Ammon's horn (tissue), 1 donor: ENCODE results near the gene COL25A1.

ENCODE experiments used
- DNase-seq: peaks from one replicate; pipeline ENCODE4 v3.0.0-alpha.2; 2016; ENCODE audit warnings: low spot score

Gene COL25A1

DNA sequence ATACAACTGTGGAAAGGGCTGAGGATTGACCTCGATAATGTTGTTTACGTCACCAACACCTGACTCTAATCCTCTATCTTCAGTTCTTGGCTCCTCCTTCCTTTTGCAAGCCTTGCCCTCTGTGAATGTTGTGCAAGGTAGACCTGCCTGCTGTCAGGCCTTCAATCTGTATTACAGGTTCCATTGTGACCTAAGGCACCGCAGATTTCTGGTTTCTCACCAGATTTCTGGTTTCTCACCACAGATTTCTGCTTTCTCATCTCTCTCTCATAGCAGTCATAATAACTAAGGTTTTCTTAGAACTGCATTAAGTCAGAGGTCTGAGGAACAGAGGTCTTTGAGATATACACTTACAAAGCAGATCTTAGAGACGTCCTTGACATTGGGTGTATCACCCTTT lies 488.1 kb downstream of the COL25A1 start:
- DNase-seq, result no peak

DNA sequence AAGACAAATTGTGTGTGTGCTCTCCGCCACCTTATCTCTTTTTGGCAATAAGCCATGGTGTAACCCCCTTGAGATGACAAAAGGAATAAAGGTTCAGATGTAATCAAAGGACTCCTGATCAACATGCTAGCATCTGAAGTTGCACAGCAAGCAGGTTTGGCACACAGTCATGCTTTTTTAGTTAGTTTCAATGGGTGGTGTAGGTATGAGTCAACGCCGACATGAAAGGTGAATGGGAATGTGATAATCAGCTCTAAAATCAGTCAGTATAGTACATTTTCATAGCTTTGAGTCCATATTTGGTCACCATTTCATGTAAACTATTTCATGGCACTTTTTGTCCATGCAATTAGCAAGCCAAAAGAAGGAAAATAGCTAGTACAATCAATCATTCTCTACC lies 489.2 kb downstream of the COL25A1 start:
- DNase-seq, result no peak

DNA sequence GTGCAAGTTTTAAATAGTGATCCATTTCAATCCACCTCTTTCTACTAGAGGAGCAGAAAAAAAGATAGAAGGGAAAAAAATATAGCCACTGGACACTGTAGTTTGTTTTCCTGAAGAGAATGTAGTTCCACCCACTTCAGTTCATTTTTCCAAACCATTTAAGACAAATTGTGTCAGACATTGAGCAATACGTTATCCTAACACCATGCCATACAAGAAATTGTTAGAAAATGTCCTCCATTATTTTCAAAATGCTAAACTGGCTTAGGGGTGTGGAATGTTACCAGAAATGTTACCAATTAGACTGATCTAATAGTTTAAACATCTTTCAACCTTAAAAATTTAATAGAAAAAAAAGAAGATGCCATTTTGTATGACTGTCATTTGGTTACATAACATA lies 491.0 kb downstream of the COL25A1 start:
- DNase-seq, result no peak

DNA sequence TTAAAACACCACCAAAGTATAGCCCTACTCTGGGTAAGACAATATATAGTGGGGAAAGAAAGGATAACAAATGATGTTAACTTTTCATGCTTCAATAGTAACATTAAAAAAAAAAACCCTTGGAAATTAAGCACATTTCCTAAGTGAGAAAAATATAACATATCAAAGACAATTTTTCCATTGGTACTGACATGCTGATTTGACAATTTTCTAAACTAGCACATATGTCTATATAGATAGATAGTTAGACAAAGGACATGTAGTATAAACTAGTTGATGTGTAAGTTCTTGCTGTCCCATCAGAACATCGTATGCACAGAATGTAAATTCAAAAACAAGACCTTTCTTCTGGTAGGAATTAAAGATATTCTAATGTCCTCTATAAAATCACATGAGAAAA lies 492.4 kb downstream of the COL25A1 start:
- no peak for DNase-seq

DNA sequence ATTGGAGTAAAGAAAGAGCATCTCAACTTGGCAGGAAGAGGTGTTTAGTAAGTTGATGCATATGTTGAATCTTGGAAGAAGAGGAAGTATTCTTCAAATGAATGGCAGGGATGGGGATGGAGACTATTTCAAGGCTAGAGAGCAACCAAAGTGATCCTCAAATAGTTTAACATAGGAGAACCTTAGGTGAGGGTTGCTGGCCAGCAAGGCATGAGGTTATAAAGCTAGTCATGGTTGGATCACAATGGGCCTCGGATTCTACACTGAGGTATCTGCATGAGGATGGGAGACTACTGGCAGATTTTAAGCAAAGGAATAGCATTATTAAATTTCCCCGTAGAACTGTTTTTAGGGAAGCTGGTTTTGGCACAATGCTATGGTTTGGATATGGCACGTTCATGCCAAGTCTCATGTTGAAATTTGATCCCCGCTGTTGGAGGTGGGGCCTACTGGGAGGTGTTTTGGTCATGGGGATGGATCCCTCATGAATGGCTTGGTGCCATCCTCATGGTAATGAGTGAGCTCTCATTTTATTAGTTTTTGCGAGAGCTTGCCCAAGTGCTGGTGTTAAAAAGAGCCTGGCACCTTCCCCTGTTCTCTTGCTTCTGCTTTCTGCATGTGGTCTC lies 497.7 kb downstream of the COL25A1 start:
- DNase-seq, result no peak

DNA sequence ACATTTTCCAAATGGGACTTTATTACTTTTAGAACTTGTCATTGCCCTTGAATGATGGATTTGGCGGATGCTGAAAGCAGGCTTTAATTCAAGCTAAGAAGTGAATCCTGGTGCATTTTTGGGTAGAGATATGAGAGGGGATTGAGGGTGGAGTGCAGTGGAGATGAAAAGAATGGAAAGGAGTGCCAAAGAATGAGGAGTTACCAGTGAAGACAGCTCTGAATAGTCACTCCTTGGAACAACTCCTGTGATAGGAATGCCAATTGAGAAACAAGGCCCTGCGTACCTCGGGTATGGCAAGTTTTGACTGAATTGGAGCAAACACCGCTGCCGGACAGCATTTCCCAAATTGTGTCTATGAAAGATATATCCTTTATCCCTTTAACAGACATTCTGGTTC lies 503.2 kb downstream of the COL25A1 start:
- no peak for DNase-seq

DNA sequence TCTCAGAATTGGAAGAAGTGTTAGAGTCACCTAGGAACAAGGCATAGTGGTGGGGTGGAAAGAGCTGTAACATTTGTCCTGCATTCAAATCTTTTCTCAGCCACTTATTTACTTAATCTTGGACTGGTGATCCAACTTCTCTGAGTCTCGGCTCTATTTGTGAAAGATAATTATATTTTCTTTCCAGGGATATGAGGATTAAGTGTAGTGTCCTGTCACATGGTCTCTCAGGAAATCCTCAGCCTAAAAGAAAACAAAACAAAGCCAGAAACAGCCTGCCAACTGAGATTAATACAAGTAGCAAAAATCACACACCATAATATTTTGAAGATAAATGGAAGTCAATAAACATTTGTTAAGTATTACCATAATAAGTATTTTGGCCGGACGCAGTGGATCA lies 506.3 kb downstream of the COL25A1 start:
- no peak for DNase-seq

DNA sequence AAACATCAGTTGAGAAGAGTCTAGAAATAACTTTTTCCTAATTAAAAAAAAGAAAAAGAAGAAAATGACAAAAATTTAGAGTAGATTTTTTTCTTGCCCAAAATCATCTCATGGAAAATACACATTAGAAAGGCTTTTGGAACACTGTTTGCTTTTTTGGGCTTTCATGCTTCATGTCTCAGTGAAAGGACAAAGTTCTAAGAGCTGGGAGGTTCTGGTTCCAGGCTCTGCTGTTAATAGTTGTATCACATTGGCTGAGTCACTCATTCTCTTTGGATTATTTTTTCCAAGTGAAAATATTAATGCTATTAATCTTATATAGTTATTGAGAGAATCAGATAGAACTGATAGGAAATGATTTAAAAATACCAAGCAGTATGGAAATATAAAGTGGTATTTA lies 506.7 kb downstream of the COL25A1 start:
- DNase-seq, result no peak

DNA sequence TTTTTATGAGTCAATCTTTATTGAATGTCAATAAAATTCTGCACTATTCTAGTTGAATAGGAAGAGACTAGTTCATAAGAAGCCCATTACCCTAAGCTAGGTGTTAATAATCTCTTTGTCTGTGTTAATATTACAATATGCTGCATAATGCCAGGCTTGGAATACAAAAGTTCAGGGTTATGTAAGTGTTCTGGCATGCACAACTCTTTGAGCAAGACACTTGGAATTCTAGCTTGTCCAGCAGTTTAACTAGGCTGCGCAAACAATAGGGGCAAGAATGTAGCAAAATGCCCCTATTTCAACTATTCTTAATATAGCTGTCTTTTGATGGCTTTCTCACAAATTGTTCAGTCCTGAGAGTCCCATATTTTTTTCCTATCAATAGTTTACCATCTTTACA lies 508.3 kb downstream of the COL25A1 start:
- DNase-seq, result peak; percentile 26

DNA sequence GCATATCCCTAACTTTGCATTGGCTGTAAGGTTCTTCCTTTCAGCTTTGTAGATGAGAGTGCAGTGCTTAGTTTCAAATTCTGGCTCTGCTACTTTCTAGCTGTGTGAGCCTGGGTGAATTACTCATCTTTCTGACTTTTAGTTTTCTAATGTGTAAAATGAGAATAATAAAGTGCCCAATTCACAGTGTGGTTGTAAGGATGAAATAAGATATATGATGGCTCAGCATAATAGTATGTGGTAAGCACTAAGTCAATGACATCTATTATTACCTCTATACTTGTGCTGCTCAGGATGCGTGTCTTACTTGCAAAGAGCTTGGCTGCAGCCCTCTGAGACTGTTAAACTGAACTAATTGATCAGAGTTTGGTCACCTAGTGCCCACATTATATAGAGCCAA lies 509.0 kb downstream of the COL25A1 start:
- DNase-seq, result no peak

DNA sequence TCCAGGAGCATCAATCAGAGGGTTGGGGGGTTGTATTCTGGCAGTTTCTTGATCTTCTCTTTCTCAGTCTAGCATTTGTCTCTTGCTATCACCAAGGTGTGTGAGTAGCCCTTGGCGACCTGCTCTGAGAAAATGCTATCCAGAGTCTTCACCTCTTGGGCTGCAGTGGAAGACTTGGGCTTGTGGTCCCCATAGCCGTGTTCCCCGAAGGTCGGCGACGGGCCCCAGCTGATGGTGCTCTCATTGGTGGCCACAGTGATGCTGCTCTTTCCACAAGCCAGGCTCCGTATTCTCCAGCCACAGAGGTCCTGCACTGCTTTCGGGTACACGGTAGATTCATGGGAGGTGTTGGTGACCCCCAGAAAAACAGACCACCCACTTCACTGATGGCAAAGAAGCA lies 513.7 kb downstream of the COL25A1 start:
- no peak for DNase-seq

DNA sequence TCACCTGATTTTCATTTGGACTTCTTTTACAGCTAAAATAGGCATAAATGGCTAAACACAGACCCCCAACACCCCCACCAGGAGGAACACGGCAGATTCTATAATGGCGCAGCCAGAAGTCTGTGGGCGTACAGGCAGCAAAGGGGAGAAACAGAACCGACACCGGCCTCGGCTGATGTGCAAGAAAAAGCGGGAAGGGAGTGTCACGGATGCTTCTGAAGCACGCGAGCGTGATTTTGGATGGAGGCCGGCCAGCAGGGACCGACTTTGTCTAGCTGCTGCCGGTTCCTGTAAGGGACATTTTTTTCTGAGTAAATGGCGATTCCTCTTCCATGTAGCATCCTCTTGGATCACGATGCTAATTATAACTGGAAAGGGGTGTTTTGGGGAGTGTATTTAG lies 514.7 kb downstream of the COL25A1 start:
- DNase-seq, result no peak

DNA sequence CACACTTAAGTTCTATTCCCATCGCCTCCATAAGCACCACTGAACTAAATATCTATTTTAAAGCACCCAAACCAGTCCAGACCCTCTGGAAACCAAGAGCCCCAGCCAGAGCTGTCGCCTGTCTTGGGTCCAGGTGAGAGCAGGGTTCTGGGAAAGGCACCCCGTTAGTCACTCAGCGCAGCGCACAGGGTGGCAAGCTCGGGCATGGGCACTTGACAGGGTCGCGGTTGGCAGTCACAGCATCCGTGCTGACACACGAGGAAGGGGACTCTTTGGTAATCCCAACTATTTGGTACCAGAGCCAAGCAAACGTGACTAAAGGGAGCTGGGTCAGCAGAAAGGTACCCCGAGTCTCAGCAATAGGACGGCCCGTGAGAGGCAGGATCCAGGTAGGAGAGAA lies 515.4 kb downstream of the COL25A1 start:
- DNase-seq, result no peak

DNA sequence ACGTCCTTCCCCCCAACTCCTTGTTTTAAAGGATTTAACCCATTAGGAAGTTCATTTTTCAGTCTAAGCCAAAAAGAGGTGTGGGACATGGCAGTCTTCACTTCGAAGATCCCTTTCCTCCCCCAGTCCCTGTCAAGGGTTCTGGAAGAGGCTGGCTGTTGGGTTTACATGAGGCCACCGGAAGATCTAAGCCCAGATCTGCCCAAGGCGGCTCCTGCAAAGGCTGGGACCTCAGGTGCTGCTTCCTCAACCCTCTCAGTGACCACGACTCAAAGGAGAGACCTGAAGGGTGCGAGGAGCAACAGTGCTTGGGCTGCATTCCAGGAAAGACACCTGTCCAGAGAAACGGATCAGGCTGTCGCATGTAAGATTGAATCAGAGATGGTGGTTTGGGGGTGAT lies 516.1 kb downstream of the COL25A1 start:
- no peak for DNase-seq

DNA sequence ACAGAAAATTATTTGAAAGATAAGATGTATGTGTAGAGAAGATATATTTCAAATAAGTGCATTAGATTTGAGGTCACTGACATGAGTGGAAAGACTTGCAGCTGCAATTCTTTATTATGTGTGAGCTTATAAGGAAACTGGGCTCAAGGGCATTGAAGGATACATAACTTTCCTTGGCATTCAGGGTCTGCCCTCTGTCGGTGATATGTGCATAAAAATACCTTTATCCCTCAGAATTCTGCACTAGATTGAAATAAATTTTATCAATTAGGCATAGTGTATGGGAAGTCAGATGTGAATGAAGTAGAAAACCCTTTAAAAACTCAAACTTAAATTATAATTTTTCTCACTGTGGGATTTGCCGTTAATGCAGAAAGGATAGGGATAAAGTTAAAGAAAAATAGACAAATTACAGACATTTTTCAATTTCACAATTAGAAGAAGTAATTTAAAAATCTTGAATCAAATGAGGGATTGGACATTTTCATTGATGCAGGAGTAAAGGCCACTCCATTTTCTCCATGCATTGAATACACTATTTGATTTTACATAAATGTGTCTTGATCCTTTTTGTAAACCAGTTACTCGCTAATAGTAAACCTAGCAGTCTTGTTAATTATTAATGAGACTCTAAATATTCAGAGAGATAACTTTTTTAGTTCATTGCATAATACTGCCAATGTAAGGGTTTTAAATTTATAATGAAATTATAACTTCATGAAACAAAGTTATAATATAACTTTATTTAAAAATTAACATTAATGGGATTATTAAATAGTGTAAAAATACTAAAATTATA lies 518.6 kb downstream of the COL25A1 start:
- DNase-seq, result no peak

DNA sequence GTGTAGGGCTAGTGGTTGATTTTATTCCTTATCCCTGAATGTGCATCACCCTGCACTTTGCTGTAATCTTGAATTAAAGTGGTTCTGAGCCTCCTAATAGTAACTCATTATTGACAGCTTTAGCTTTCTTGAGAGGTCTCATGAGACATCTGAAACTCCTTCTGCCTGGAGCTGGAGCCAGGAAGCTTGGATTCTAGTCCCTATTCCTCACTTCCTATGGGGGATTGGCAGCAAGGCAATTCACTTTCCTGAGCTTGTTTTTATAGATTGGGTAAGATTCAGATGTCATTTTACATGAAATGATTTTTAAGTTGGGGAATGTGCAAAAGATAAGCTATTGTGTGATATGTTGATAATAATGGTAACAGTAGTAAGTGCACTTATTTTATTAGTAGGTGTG lies 522.5 kb downstream of the COL25A1 start:
- no peak for DNase-seq

DNA sequence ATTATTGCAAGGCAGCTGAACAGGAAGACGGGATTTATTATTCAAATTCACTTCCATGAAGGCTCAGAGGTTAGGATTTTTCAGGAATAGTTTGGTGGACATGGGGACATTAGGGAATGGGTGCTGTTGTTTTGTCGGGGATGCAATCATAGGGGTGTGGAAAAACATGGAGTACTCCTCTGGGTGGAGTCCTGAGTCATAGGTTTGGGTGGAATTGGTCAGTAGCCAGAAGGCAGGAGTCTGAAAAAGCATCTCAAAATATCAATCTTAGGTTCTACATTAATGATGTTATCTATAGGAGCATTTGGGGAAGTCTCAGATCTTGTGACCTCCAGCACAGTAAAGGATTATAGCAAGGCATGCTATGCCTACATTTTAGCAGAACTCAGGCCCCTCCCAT lies 525.1 kb downstream of the COL25A1 start:
- DNase-seq, result no peak

DNA sequence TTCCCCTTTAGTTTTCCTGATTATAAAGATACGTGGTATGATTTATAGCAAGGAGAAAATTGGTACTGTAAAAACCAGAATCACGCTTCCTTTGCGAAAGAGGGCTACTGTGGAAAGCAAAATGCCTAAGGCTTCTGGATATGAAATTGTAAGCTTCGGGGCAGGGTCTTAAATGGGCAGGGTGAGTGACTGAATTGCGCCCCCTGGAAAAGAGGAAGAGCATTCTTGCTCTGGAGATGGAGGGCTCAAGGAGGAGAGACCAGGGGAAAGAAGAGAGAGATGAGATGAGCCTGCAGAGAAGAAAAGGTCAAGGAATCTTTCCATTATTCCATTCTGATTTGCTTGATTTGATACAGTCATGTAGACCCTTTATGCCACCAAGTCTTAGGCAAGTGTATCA lies 526.5 kb downstream of the COL25A1 start:
- no peak for DNase-seq

DNA sequence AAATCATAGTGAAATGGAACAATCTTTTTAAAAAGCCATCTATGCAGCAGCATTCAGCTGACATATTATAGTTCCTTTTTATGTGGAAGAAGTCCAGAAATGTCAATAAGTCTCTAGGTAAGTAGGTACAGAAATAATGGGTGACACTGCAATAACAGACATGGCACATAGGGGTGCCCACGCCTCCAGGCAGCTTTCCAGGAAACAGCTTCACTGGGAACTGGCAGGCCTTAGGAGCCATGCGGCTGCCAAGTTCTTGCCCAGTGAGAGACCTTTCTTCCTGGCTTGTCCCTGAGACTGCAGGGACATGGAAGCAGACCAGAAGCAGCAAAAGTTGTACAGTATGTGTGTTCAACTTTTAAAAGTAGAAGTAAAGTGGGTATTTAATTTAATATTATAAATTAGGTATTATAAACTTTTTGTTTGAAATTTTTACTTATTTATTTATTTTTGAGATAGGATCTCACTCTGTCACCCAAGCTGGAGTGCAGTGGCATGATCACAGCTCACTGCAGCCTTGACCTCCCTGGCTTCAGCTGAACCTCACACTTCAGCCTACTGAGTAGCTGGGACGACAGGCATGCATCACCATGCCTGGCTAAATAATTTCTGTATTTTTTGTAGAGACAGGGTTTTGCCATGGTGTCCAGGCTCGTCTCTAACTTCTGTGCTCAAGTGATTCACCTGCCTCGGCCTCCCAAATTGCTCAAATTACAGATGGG lies 527.5 kb downstream of the COL25A1 start:
- DNase-seq, result peak; percentile 78

DNA sequence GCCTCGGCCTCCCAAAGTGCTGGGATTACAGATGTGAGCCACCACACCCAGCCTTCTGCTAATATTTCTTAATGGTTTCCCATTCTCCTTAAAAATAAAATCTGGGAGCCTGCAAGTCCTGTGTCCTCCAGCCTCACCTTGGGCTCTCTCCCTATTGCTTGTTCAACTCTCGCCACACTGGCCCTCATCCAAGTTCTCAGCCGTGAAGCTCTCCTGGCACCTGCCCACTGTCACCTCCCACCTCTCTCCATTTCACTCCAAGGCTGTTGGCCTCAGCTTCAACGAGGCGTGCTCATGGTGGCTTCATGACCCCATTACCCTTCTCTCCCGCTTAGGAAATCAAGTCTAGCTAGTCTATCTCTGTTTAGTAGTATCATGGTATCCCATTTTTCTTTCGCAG lies 530.1 kb downstream of the COL25A1 start:
- DNase-seq, result no peak

DNA sequence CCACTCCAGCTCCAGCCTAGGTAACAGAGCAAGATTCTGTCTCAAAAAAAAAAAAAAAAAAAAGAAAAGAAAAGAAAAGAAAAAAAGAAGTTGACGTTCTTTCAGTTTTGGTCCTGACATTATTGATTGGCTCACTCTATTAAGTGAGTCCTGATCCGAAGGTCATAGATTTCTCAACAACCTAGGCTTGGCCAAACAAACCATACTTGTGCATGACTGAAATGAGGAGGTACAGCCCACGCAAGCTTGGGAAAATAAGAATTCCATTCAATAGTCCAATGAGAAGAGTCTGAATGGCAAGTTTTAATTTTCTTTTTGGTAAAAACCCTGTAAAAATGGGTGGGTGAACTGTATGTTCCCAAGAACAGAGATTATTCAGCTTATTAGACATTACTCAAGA lies 536.4 kb downstream of the COL25A1 start:
- no peak for DNase-seq

DNA sequence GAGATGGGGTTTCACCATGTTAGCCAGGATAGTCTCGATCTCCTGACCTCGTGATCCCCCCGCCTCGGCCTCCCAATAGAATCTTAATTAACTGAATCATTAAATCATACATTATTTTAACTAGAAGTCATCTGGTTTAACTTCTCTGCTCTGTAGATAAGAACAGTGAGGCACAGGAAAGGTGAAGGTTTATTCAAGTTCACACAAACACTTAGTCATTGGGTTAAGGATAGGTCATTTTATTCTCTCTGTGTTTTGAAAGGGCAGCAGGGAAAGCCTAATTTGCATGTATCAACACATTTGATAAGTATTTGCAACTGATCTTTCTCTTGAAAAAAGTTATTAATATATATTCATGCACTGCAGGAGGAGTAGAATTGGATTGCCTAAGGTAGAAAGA lies 538.5 kb downstream of the COL25A1 start:
- no peak for DNase-seq

DNA sequence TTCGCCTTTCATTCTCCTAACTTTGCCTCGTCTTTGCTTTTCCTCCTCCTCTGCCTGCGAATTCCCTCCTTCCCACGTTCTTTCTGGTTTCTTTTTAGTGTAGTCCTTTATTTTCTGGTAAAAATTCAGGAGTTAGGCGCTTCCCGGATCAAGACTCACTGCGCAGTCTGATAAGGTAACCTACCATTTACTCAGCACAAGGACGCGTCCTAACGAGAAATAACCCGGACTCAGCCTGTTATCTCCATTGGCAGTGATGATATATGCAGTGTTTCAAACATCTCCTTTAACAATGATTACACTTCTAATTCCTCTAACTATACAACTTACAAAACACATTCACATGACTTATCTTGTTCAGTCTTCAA lies 539.2 kb downstream of the COL25A1 start:
- DNase-seq, result no peak
